ENCODE data around the gene SLC6A3.

- no peak for TF ChIP-seq SAFB (IDR thresholded peaks at IDR 0.05; ENCODE audit: borderline replicate concordance, low read depth, low read length)
- TF ChIP-seq MYC (IDR thresholded peaks at IDR 0.05; ENCODE audit: low read depth, low read length): no peak
- TF ChIP-seq MYC (CRISPR knock-in tag; IDR thresholded peaks at IDR 0.05; ENCODE audit: borderline replicate concordance, low read depth): no peak
- TF ChIP-seq REST (IDR thresholded peaks at IDR 0.05; ENCODE audit: borderline replicate concordance): no peak
- no peak for TF ChIP-seq REST (CRISPR knock-in tag; IDR thresholded peaks at IDR 0.05; ENCODE audit: low read depth)
- no peak for TF ChIP-seq EP300 (IDR thresholded peaks at IDR 0.05; ENCODE audit: low read length)
- no peak for TF ChIP-seq HCFC1 (IDR thresholded peaks at IDR 0.05; ENCODE audit: low read depth, low read length)
- no peak for TF ChIP-seq RBM39 (optimal IDR thresholded peaks at IDR 0.05; ENCODE audit: low read depth, low read length)
- no peak for TF ChIP-seq TCF7 (IDR thresholded peaks at IDR 0.05; ENCODE audit: borderline replicate concordance)
- TF ChIP-seq RFX5 (IDR thresholded peaks at IDR 0.05; ENCODE audit: low read depth, low read length): no peak
- TF ChIP-seq HMGXB4 (CRISPR knock-in tag; IDR thresholded peaks at IDR 0.05): no peak
- TF ChIP-seq CTCF (IDR thresholded peaks at IDR 0.05 in 2 of 3, conservative IDR thresholded peaks at IDR 0.05 in 1 of 3; ENCODE audit: insufficient read depth in 2 of 3, low read depth in 1 of 3, low read length in 3 of 3): no peak
- no peak for TF ChIP-seq MBD2 (IDR thresholded peaks at IDR 0.05; ENCODE audit: borderline replicate concordance, low read depth)
- TF ChIP-seq MIER1 (IDR thresholded peaks at IDR 0.05; ENCODE audit: low read depth): no peak
Observed at GRCh38 chr5:1443171-1443570, 2.1 kb downstream of the SLC6A3 start.
